H1 (cell line): ENCODE data around the gene CCDC174. TPM values are rescaled to one million over a fixed set of nuclear protein-coding genes. Genes with fewer than 3 reads are reported as not detected.

Experiments used
- CTCF ChIA-PET: fragments of 300-600 bp; sonication (Branson Sonifier 250); formaldehyde crosslinking; loops from one replicate; lab custom pipeline; 2021; ENCODE audit not compliant: partially characterized antibody; lab: Charles Lee
- POLR2A ChIA-PET: fragments of 300-600 bp; sonication (Branson Sonifier 250); formaldehyde crosslinking; loops from one replicate; lab custom pipeline; 2021; ENCODE audit warnings: inconsistent platforms; ENCODE audit not compliant: partially characterized antibody; lab: Charles Lee
- DNase-seq, 2 experiments: peaks; one replicate each; pipeline versions ENCODE4 v3.0.0 to v3.0.0-alpha.2; 2010 to 2022; ENCODE audit warnings: low spot score in 2 of 2, low read depth in 1 of 2, mixed read lengths in 1 of 2
- FAIRE-seq: peaks from 2 replicates; lab custom pipeline; 2011; peaks lifted over from hg19 to GRCh38; lab: Jason Lieb, UNC
- H2AFZ ChIP-seq: 2 replicates; pipeline ENCODE4 v1.8.1; 2012; ENCODE audit warnings: low read length, inconsistent platforms
- H2AK5ac ChIP-seq: 2 replicates; pipeline ENCODE4 v1.6.1; 2013; ENCODE audit warnings: low read depth, low read length
- H2BK120ac ChIP-seq: replicated peaks from 2 replicates; pipeline ENCODE3; 2013; ENCODE audit warnings: low read depth, low read length, inconsistent platforms
- H2BK12ac ChIP-seq: 2 replicates; pipeline ENCODE4 v1.6.1; 2013; ENCODE audit warnings: low read depth, low read length
- H2BK15ac ChIP-seq: 2 replicates; pipeline ENCODE4 v1.6.1; 2013; ENCODE audit warnings: low read length
- H2BK20ac ChIP-seq: 2 replicates; pipeline ENCODE4 v1.6.1; 2013; ENCODE audit warnings: low read length
- H2BK5ac ChIP-seq: 2 replicates; pipeline ENCODE4 v1.6.1; 2013; ENCODE audit warnings: low read depth, low read length
- H3K14ac ChIP-seq: 2 replicates; pipeline ENCODE4 v1.6.1; 2013; ENCODE audit warnings: inconsistent platforms; ENCODE audit not compliant: insufficient read length
- H3K18ac ChIP-seq: 2 replicates; pipeline ENCODE4 v1.6.1; 2013; ENCODE audit warnings: low read length; ENCODE audit errors: extremely low read depth
- H3K23ac ChIP-seq: 2 replicates; pipeline ENCODE4 v1.6.1; 2013; ENCODE audit warnings: inconsistent platforms; ENCODE audit not compliant: insufficient read length
- H3K23me2 ChIP-seq: 2 replicates; pipeline ENCODE4 v1.6.1; 2013; ENCODE audit warnings: low read depth, low read length
- H3K27ac ChIP-seq: 2 replicates; pipeline ENCODE4 v1.6.1; 2011; ENCODE audit warnings: low read depth, low read length, inconsistent platforms
- H3K27me3 ChIP-seq, 4 experiments: replicated peaks in 1 of 4; 1 replicate in 1 of 4; 2 replicates in 3 of 4; pipeline versions ENCODE4 v1.6.1 to v1.8.1; 2011 to 2013; ENCODE audit warnings: low read length in 3 of 4, mild to moderate bottlenecking in 3 of 4, inconsistent platforms in 2 of 4, mixed read lengths in 2 of 4, moderate library complexity in 1 of 4; ENCODE audit not compliant: control insufficient read depth in 3 of 4, insufficient read depth in 3 of 4; ENCODE audit errors: extremely low read depth in 1 of 4
- H3K36me3 ChIP-seq, 4 experiments: 2 replicates each; pipeline versions ENCODE4 v1.6.1 to v1.8.1; 2011 to 2013; ENCODE audit warnings: mild to moderate bottlenecking in 4 of 4, low read length in 3 of 4, moderate library complexity in 2 of 4, control low read depth in 1 of 4, inconsistent platforms in 1 of 4; ENCODE audit not compliant: insufficient read depth in 4 of 4, control insufficient read depth in 2 of 4
- H3K4ac ChIP-seq: replicated peaks from 2 replicates; pipeline ENCODE3; 2013; ENCODE audit warnings: low read length, low read depth, mixed read lengths, inconsistent platforms; ENCODE audit not compliant: insufficient read length
- H3K4me1 ChIP-seq, 4 experiments: replicated peaks in 1 of 4; 1 replicate in 1 of 4; 2 replicates in 3 of 4; pipeline versions ENCODE4 v1.6.1 to v1.8.1; 2011 to 2013; ENCODE audit warnings: low read length in 3 of 4, inconsistent platforms in 2 of 4, mixed read lengths in 1 of 4; ENCODE audit not compliant: insufficient read depth in 4 of 4, control insufficient read depth in 3 of 4
- H3K4me2 ChIP-seq, 2 experiments: 2 replicates each; pipeline versions ENCODE4 v1.6.1 to v1.8.1; 2011 to 2013; ENCODE audit warnings: low read depth in 2 of 2, low read length in 2 of 2, control low read depth in 1 of 2, inconsistent platforms in 1 of 2, mild to moderate bottlenecking in 1 of 2; ENCODE audit not compliant: insufficient read depth in 1 of 2
- H3K4me3 ChIP-seq, 4 experiments: fragments of 200-600, 300-600 bp in 1 of 4; sonication (generic), shearing (Covaris generic), sonication (Bioruptor Twin) in 1 of 4; 2 replicates each; pipeline versions ENCODE4 v1.5.1 to v1.8.1; 2011 to 2016; ENCODE audit warnings: low read length in 4 of 4, low read depth in 3 of 4, control low read depth in 2 of 4, inconsistent platforms in 2 of 4, mild to moderate bottlenecking in 2 of 4, mixed read lengths in 1 of 4, moderate library complexity in 1 of 4; ENCODE audit not compliant: insufficient read depth in 2 of 4; ENCODE audit errors: extremely low read depth in 1 of 4
- H3K56ac ChIP-seq: replicated peaks from 2 replicates; pipeline ENCODE3; 2013; ENCODE audit warnings: low read depth, mild to moderate bottlenecking, mixed read lengths, low read length, inconsistent platforms; ENCODE audit not compliant: insufficient read length
- H3K79me1 ChIP-seq: 2 replicates; pipeline ENCODE4 v1.6.1; 2013; ENCODE audit warnings: low read depth, low read length, control low read depth
- H3K79me2 ChIP-seq, 2 experiments: 2 replicates each; pipeline versions ENCODE4 v1.6.1 to v1.8.1; 2012 to 2013; ENCODE audit warnings: low read length in 2 of 2, mild to moderate bottlenecking in 2 of 2, inconsistent platforms in 1 of 2; ENCODE audit not compliant: insufficient read depth in 2 of 2, control insufficient read depth in 1 of 2
- H3K9ac ChIP-seq, 4 experiments: replicated peaks in 1 of 4; 1 replicate in 1 of 4; 2 replicates in 3 of 4; pipeline versions ENCODE4 v1.6.1 to v1.8.1; 2011 to 2013; ENCODE audit warnings: low read depth in 3 of 4, low read length in 3 of 4, control low read depth in 2 of 4, mild to moderate bottlenecking in 2 of 4, moderate library complexity in 2 of 4, inconsistent platforms in 1 of 4; ENCODE audit errors: extremely low read depth in 1 of 4
- H3K9me3 ChIP-seq, 2 experiments: 2 replicates each; pipeline versions ENCODE4 v1.6.1 to v1.8.1; 2012 to 2013; ENCODE audit warnings: mild to moderate bottlenecking in 2 of 2, moderate library complexity in 2 of 2, control low read depth in 1 of 2, inconsistent platforms in 1 of 2, low read depth in 1 of 2, low read length in 1 of 2, mixed read lengths in 1 of 2; ENCODE audit not compliant: insufficient read depth in 2 of 2
- H4K20me1 ChIP-seq, 2 experiments: replicated peaks in 1 of 2; 2 replicates each; pipeline versions ENCODE3 to v1.8.1; 2011 to 2013; ENCODE audit warnings: inconsistent platforms in 2 of 2, low read length in 2 of 2, mild to moderate bottlenecking in 1 of 2; ENCODE audit not compliant: insufficient read depth in 2 of 2, control insufficient read depth in 1 of 2
- H4K5ac ChIP-seq: 2 replicates; pipeline ENCODE4 v1.6.1; 2013; ENCODE audit warnings: low read length, low read depth, mixed read lengths, inconsistent platforms; ENCODE audit not compliant: insufficient read length
- H4K8ac ChIP-seq: 2 replicates; pipeline ENCODE4 v1.8.0; 2013; ENCODE audit warnings: mild to moderate bottlenecking, moderate library complexity, low read length, inconsistent platforms; ENCODE audit not compliant: insufficient read depth; ENCODE audit errors: extremely low read depth
- H4K91ac ChIP-seq: replicated peaks from 2 replicates; pipeline ENCODE3; 2013; ENCODE audit warnings: low read length, mixed read lengths, inconsistent platforms; ENCODE audit not compliant: insufficient read length
- BACH1 ChIP-seq: IDR thresholded peaks from 2 replicates; pipeline ENCODE4 v1.6.1; 2012; ENCODE audit warnings: low read length, improper control_type of control experiment
- CHD2 ChIP-seq: IDR thresholded peaks from 2 replicates; pipeline ENCODE4 v1.6.1; 2012; ENCODE audit warnings: low read length, improper control_type of control experiment
- CREB1 ChIP-seq: IDR thresholded peaks from 2 replicates; pipeline ENCODE4 v1.6.1; 2012; ENCODE audit warnings: inconsistent platforms
- GABPA ChIP-seq: IDR thresholded peaks from 2 replicates; pipeline ENCODE4 v1.6.1; 2011; ENCODE audit warnings: mild to moderate bottlenecking, low read length, moderate library complexity, borderline replicate concordance; ENCODE audit not compliant: insufficient read depth
- MAFK ChIP-seq: IDR thresholded peaks from 2 replicates; pipeline ENCODE4 v1.6.1; 2012; ENCODE audit warnings: low read depth, mild to moderate bottlenecking, improper control_type of control experiment, low read length
- SAP30 ChIP-seq: fragments of 300-600 bp; sonication (generic); IDR thresholded peaks from 2 replicates; pipeline ENCODE4 v1.7.1; 2012; ENCODE audit warnings: low read length, moderate library complexity, mild to moderate bottlenecking, inconsistent platforms; ENCODE audit not compliant: insufficient read depth, insufficient replicate concordance
- SIN3A ChIP-seq, 2 experiments: IDR thresholded peaks in 1 of 2; conservative IDR thresholded peaks in 1 of 2; 2 replicates each; pipeline ENCODE4 v1.6.1; 2011 to 2012; ENCODE audit warnings: low read length in 2 of 2, improper control_type of control experiment in 1 of 2, low read depth in 1 of 2, mild to moderate bottlenecking in 1 of 2
- SIRT6 ChIP-seq: IDR thresholded peaks from one replicate; pipeline ENCODE4 v1.7.1; 2012; ENCODE audit warnings: low read length, inconsistent platforms
- SUZ12 ChIP-seq: fragments of 200-600 bp; sonication (generic); IDR thresholded peaks from 2 replicates; pipeline ENCODE4 v1.6.1; 2012; ENCODE audit warnings: mild to moderate bottlenecking, inconsistent platforms, low read length, moderate library complexity, mixed read lengths
- WGBS, 2 experiments: shearing (Covaris generic) in 1 of 2; methylation state at CpG; one replicate each; pipeline versions ENCODE4 v1.1.6 to v1.1.7; 2013 to 2015; ENCODE audit warnings: low lambda C conversion rate in 2 of 2, mixed read lengths in 2 of 2, inconsistent platforms in 1 of 2, low coverage in 1 of 2, missing lambda C conversion rate in 1 of 2; ENCODE audit not compliant: insufficient replicate concordance in 2 of 2, insufficient coverage in 1 of 2, insufficient read length in 1 of 2; ENCODE audit errors: extremely low coverage in 1 of 2, missing lambda C conversion rate in 1 of 2; 5-methylcytosine and 5-hydroxymethylcytosine counted together
- polyA plus RNA-seq, 7 experiments: library from polyadenylated mRNA; depleted of rRNA in 3 of 7; stranded (reverse) in 5 of 7; unstranded in 2 of 7; fragments of >200 nt in 5 of 7; fragments of 200-250 nt in 2 of 7; gene quantifications; 1 replicate in 5 of 7; 2 replicates in 1 of 7; 4 replicates in 1 of 7; pipeline versions ENCODE4 v1.2.1 to v1.2.3, GENCODE V29; 2011 to 2013; ENCODE audit warnings: missing spikeins in 2 of 7, mixed read lengths in 2 of 7
- total RNA-seq: library from RNA; stranded (reverse); fragmentation: NEBNext Ultra II Directional; extraction: Animal tissue kit (Norgen Biotek cat#: 25700); gene quantifications from 2 replicates; pipeline ENCODE4 v1.2.1, GENCODE V29; 2021

CCDC174 gene
- total and polyA plus RNA-seq, 2 of the 8 experiments (the other 6 are each of a cell fraction or from before 2014, with no cell fraction given): 3.5 to 11.9 TPM

DNA sequence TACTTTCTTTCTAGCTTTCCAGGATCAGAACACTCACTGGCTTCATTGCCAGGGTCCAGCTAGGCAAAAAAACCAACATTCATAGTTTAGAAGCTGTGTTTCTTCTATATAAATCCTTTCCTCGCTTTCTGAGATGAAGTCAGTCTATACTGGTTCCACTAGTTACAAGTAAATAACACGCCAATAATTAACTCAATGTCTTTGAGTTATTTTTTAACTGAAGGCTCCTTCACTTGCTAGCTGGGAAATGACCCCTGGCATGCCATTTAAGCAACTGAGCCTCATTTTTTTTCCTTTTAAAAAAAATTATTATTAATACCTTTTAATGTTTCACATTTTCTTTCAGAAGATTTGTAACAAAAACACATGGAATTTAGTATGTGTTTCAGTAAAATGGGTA is 2.1 kb upstream of the CCDC174 start:
- Histone ChIP-seq H3K23ac (no peak overlapping the region), H4K20me1 (no peaks in the 10 kb centered on the region), H2BK12ac (no peak overlapping the region), H3K79me1 (no peaks in the 10 kb centered on the region), H2AK5ac (no peak overlapping the region), H3K4me3 (no peak overlapping the region), H3K27me3 (no peaks in the 10 kb centered on the region; a peak in 1 of 7 replicates), H3K9ac (no peak overlapping the region), H4K5ac (no peak overlapping the region), H4K8ac (no peak overlapping the region), H4K91ac (no peak overlapping the region), H3K18ac (no peak overlapping the region), H3K9me3 (no peaks in the 10 kb centered on the region), H3K14ac (no peak overlapping the region), H2BK120ac (no peak overlapping the region), H3K4me2 (no peak overlapping the region), H3K23me2 (no peaks in the 10 kb centered on the region), H2BK5ac (no peak overlapping the region), H3K27ac (no peak overlapping the region), H3K4ac (no peak overlapping the region), H2BK20ac (no peak overlapping the region), H2AFZ (no peak overlapping the region), H3K79me2 (peaks cover 3 to 18% of the 10 kb centered on the region in 2 experiments; a peak in 2 of 4 replicates), H3K4me1 (no peaks in the 10 kb centered on the region; a peak in 1 of 7 replicates), H3K56ac (no peak overlapping the region), H3K36me3 (peaks cover 0 to 4% (median 0%) of the 10 kb centered on the region in 4 experiments; a peak in 1 of 8 replicates), H2BK15ac (no peak overlapping the region)
- CTCF ChIA-PET: interaction anchor here (0.9 to 3.0 kb wide), 4 partner anchors 14 to 141 kb away, joined by 3 to 23 read pairs (median 8); no protein-coding TSS in a partner anchor
- FAIRE-seq: no peak
- POLR2A ChIA-PET: no interaction called here
- 95% methylated on average over 2 of the region's 2 CpGs; no CpG with 5 or more reads in 1 of the 2 experiments for WGBS, 2 experiments
- TF ChIP-seq SUZ12 (no peak), CREB1 (no peak), GABPA (no peak), CHD2 (no peak), BACH1 (no peak), MAFK (no peak), SIRT6 (no peak), SIN3A (conservative IDR thresholded peaks at IDR 0.05 in 1 of 2, IDR thresholded peaks at IDR 0.05 in 1 of 2; ENCODE audit: low read depth in 1 of 2, low read length in 2 of 2) (no peak), SAP30 (no peak)
- DNase-seq: no peak
